ENCODE results near the gene FER1L5. TPM values are rescaled to one million over a fixed set of nuclear protein-coding genes. Genes with fewer than 3 reads are reported as not detected.
A peak's percentile ranks its signal among the peaks of the same experiment; 100 is the strongest.

The FER1L5 gene
- polyA plus RNA-seq, 1 of the 3 experiments (the other 2 are of a cell fraction): 0.02 TPM

DNA sequence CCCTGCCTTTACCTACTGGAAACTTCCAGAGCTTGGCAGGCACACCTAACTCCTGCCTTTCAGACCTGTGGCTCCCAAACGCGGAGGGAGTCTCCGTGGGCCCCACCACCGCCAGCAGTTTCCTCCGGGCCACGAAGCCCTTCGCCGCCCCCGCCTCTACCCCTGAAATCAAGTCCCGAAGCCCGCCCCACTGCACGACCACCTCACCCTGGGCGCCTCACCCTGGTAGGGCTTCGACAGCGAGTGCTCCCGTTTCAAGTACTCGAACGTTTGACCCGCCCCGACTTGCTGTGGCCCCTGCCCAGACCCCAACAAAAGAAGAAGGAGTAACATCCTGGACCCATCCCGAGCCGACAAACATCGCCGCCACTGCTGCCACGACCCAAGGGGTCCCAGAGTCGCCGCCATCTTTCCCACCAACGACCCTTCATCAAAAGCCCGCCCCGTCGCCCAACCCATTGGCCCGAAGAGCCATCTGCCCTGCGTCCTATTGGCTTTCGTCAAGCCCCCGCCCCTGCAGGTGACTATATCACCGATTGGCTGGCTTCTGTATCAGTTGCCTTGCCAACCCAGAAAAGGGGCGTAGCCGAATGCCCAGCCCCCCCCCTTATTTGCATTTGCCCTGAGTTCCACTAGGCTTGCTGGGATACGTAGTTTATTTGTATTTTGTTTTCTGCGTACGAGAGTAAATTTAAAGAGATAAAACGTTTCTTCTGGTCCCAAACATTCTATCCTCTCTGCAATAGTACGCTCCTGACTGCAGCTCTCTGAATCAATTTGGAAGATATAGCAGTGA is 97.3 kb downstream of the FER1L5 start, which contains the start of gene LMAN2L:
LMAN2L (minus strand) TSS at position 432 of the 796 bp plus-strand sequence; CDS start at position 408, 24 bp downstream.
- Histone ChIP-seq H3K9me2 (no peaks in the 10 kb centered on the region), H3K9me3 (no peaks in the 10 kb centered on the region), H3K4me3 (ENCODE audit: low read depth in 2 of 2, low read length in 1 of 2) (peak within 1 kb of the TSS; percentile 63 to 78), H3K27me3 (ENCODE audit: insufficient read depth) (no peaks in the 10 kb centered on the region), H3K9ac (peak within 1 kb of the TSS; percentile 78), H3K4me1 (ENCODE audit: control insufficient read depth in 1 of 2, insufficient read depth in 2 of 2, low read depth in 1 of 2, low read length in 1 of 2) (peaks cover 6 to 8% of the 10 kb centered on the region in 2 experiments; a peak in 2 of 4 replicates), H3F3A (replicated peaks; ENCODE audit: insufficient read depth) (no peaks in the 10 kb centered on the region), H2AFZ (ENCODE audit: low read depth) (peak within 1 kb of the TSS; percentile 88), H3K79me2 (ENCODE audit: insufficient read depth) (peaks cover 32% of the 10 kb centered on the region), H3K36me3 (replicated peaks in 1 of 2; ENCODE audit: control insufficient read depth in 1 of 2, insufficient read depth in 2 of 2, low read length in 1 of 2) (peaks cover 0 to 10% of the 10 kb centered on the region in 2 experiments), H4K20me1 (ENCODE audit: insufficient read depth) (no peaks in the 10 kb centered on the region), H3K27ac (ENCODE audit: low read depth in 2 of 2, low read length in 1 of 2) (peak within 1 kb of the TSS; percentile 40 to 45; a peak in 3 of 4 replicates), H3K4me2 (peak within 1 kb of the TSS; percentile 85)
- peak; percentile 93 for DNase-seq
- WGBS (ENCODE audit: low lambda C conversion rate): 1% methylated on average over 41 of the region's 43 CpGs
- POLR2A ChIA-PET: no interaction called here
- CTCF ChIA-PET: interaction anchor here (0.9 to 1.6 kb wide), 3 partner anchors 22 to 61 kb away, joined by 4 read pairs; no protein-coding TSS in a partner anchor
- no peak for TF ChIP-seq FOSL2 (IDR thresholded peaks at IDR 0.05; ENCODE audit: borderline replicate concordance, low read depth)
- TF ChIP-seq, protein P1, sequence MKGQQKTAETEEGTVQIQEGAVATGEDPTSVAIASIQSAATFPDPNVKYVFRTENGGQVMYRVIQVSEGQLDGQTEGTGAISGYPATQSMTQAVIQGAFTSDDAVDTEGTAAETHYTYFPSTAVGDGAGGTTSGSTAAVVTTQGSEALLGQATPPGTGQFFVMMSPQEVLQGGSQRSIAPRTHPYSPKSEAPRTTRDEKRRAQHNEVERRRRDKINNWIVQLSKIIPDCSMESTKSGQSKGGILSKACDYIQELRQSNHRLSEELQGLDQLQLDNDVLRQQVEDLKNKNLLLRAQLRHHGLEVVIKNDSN (IDR thresholded peaks at IDR 0.05; ENCODE audit: borderline replicate concordance, low read depth): peak; percentile 66; the same call in 1 of the 2 replicates
- no peak for TF ChIP-seq GABPA (IDR thresholded peaks at IDR 0.05; ENCODE audit: low read depth)
- TF ChIP-seq ELF1 (IDR thresholded peaks at IDR 0.05): no peak; the same call in 1 of the 2 replicates
- TF ChIP-seq TAF1 (IDR thresholded peaks at IDR 0.05; ENCODE audit: borderline replicate concordance, low read depth, low read length): peak; percentile 83
- TF ChIP-seq, protein P2, sequence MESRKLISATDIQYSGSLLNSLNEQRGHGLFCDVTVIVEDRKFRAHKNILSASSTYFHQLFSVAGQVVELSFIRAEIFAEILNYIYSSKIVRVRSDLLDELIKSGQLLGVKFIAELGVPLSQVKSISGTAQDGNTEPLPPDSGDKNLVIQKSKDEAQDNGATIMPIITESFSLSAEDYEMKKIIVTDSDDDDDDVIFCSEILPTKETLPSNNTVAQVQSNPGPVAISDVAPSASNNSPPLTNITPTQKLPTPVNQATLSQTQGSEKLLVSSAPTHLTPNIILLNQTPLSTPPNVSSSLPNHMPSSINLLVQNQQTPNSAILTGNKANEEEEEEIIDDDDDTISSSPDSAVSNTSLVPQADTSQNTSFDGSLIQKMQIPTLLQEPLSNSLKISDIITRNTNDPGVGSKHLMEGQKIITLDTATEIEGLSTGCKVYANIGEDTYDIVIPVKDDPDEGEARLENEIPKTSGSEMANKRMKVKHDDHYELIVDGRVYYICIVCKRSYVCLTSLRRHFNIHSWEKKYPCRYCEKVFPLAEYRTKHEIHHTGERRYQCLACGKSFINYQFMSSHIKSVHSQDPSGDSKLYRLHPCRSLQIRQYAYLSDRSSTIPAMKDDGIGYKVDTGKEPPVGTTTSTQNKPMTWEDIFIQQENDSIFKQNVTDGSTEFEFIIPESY (IDR thresholded peaks at IDR 0.05; ENCODE audit: borderline replicate concordance, low read depth): no peak
- TF ChIP-seq NFIC (IDR thresholded peaks at IDR 0.05; ENCODE audit: borderline replicate concordance): no peak
- peak; percentile 57 for TF ChIP-seq RFX5 (IDR thresholded peaks at IDR 0.05; ENCODE audit: low read length)
- TF ChIP-seq RAD21 (IDR thresholded peaks at IDR 0.05; ENCODE audit: low read length): no peak
- TF ChIP-seq EZH2phosphoT487 (IDR thresholded peaks at IDR 0.05; ENCODE audit: borderline replicate concordance, low read depth): no peak
- TF ChIP-seq, protein P3, sequence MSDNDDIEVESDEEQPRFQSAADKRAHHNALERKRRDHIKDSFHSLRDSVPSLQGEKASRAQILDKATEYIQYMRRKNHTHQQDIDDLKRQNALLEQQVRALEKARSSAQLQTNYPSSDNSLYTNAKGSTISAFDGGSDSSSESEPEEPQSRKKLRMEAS (IDR thresholded peaks at IDR 0.05; ENCODE audit: low read depth): peak; percentile 14; the same call in 1 of the 2 replicates
- no peak for TF ChIP-seq RCOR1 (IDR thresholded peaks at IDR 0.05; ENCODE audit: low read length)
- TF ChIP-seq POLR2AphosphoS5 (IDR thresholded peaks at IDR 0.05; ENCODE audit: low read depth, low read length): peak; percentile 84
- no peak for TF ChIP-seq RXRA (IDR thresholded peaks at IDR 0.05; ENCODE audit: borderline replicate concordance, low read depth)
- TF ChIP-seq GATA2 (CRISPR knock-in tag; IDR thresholded peaks at IDR 0.05): no peak
- TF ChIP-seq, protein P4, sequence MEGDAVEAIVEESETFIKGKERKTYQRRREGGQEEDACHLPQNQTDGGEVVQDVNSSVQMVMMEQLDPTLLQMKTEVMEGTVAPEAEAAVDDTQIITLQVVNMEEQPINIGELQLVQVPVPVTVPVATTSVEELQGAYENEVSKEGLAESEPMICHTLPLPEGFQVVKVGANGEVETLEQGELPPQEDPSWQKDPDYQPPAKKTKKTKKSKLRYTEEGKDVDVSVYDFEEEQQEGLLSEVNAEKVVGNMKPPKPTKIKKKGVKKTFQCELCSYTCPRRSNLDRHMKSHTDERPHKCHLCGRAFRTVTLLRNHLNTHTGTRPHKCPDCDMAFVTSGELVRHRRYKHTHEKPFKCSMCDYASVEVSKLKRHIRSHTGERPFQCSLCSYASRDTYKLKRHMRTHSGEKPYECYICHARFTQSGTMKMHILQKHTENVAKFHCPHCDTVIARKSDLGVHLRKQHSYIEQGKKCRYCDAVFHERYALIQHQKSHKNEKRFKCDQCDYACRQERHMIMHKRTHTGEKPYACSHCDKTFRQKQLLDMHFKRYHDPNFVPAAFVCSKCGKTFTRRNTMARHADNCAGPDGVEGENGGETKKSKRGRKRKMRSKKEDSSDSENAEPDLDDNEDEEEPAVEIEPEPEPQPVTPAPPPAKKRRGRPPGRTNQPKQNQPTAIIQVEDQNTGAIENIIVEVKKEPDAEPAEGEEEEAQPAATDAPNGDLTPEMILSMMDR (IDR thresholded peaks at IDR 0.05): no peak
- TF ChIP-seq TEAD4 (IDR thresholded peaks at IDR 0.05; ENCODE audit: borderline replicate concordance, insufficient read depth): no peak
- TF ChIP-seq MEF2A (IDR thresholded peaks at IDR 0.05; ENCODE audit: borderline replicate concordance, low read depth): no peak
- TF ChIP-seq CHD2 (IDR thresholded peaks at IDR 0.05; ENCODE audit: low read length, partially characterized antibody): peak; percentile 89
- TF ChIP-seq FOXJ3 (CRISPR knock-in tag; IDR thresholded peaks at IDR 0.05): no peak
- no peak for TF ChIP-seq EP300 (IDR thresholded peaks at IDR 0.05; ENCODE audit: borderline replicate concordance in 1 of 2, low read depth in 1 of 2, low read length in 1 of 2)
- TF ChIP-seq SIN3A (IDR thresholded peaks at IDR 0.05; ENCODE audit: borderline replicate concordance, low read depth, low read length): no peak; the same call in 1 of the 2 replicates
- TF ChIP-seq, protein P5, sequence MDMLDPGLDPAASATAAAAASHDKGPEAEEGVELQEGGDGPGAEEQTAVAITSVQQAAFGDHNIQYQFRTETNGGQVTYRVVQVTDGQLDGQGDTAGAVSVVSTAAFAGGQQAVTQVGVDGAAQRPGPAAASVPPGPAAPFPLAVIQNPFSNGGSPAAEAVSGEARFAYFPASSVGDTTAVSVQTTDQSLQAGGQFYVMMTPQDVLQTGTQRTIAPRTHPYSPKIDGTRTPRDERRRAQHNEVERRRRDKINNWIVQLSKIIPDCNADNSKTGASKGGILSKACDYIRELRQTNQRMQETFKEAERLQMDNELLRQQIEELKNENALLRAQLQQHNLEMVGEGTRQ (IDR thresholded peaks at IDR 0.05; ENCODE audit: borderline replicate concordance, low read depth, low read length): no peak; the same call in 1 of the 2 replicates
- TF ChIP-seq SMC3 (IDR thresholded peaks at IDR 0.05; ENCODE audit: low read depth, low read length): no peak
- peak; percentile 27; the same call in 1 of the 2 replicates for TF ChIP-seq NRF1 (IDR thresholded peaks at IDR 0.05; ENCODE audit: low read depth, low read length)
- peak; percentile 64 for TF ChIP-seq MXI1 (IDR thresholded peaks at IDR 0.05; ENCODE audit: low read depth, low read length)
